ENCODE measurements around the gene TBL1X. TPM values are rescaled to one million over a fixed set of nuclear protein-coding genes. Genes with fewer than 3 reads are reported as not detected.

Gene TBL1X
- polyA plus RNA-seq, 1 donor (not counting 4 experiments of a cell fraction or from before 2014, with no cell fraction given) = 2.2 TPM

DNA sequence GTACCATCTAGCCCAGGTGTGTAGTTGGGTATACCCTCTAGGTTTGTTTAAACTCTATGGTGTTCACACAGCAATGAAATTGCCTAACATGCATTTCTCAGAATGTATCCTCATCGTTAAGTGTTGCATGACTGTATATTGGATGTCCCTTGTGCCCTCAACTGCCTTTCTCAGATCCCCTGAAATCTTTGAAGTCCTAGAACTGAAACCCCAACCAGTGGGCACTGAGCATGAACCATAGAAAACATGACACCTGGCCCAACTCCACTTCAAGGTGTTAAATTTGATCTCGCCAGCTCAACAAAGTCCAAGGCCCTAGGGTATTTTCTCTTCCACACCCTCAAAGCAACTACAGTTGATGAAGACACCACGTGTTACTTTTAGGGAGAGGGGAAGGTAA lies 265.2 kb downstream of the TBL1X start:
- Histone ChIP-seq H4K20me1 (ENCODE audit: control insufficient read depth, extremely low read depth, insufficient read depth, low read length) (no peaks in the 10 kb centered on the region), H3K27ac (ENCODE audit: control insufficient read depth, insufficient read depth, low read length) (no peak overlapping the region), H3K27me3 (ENCODE audit: control insufficient read depth, extremely low read depth, insufficient read depth, low read length) (no peaks in the 10 kb centered on the region), H3K9ac (ENCODE audit: control insufficient read depth, extremely low read depth, insufficient read depth, low read length) (no peak overlapping the region), H3K79me2 (ENCODE audit: control insufficient read depth, insufficient read depth, low read length) (no peaks in the 10 kb centered on the region), H3K4me3 (ENCODE audit: control insufficient read depth in 2 of 3, extremely low read depth in 1 of 3, insufficient read depth in 2 of 3, low read depth in 1 of 3, low read length in 3 of 3) (no peak overlapping the region), H3K36me3 (ENCODE audit: control insufficient read depth in 2 of 2, extremely low read depth in 1 of 2, insufficient read depth in 2 of 2, low read length in 2 of 2) (no peaks in the 10 kb centered on the region), H3K9me3 (ENCODE audit: control insufficient read depth, low read depth, low read length) (peaks cover 3% of the 10 kb centered on the region), H3K9me1 (ENCODE audit: control insufficient read depth, extremely low read depth, insufficient read depth, low read length) (no peaks in the 10 kb centered on the region), H3K4me1 (ENCODE audit: control insufficient read depth, extremely low read depth, insufficient read depth, low read length) (no peaks in the 10 kb centered on the region), H3K4me2 (ENCODE audit: control insufficient read depth, extremely low read depth, insufficient read depth, low read depth, low read length) (no peak overlapping the region), H2AFZ (ENCODE audit: control insufficient read depth, low read length) (no peak overlapping the region)
- dilution Hi-C loops (cut with MboI; ENCODE audit: extremely low pct_ligation_motif_present, low sequenced_read_pairs) = no loop called here
- DNase-seq (ENCODE audit: low read depth, low spot score) = no peak
- no peak for FAIRE-seq
- no peak for TF ChIP-seq EZH2 (IDR thresholded peaks at IDR 0.05; ENCODE audit: low read length)
- TF ChIP-seq, protein P1, sequence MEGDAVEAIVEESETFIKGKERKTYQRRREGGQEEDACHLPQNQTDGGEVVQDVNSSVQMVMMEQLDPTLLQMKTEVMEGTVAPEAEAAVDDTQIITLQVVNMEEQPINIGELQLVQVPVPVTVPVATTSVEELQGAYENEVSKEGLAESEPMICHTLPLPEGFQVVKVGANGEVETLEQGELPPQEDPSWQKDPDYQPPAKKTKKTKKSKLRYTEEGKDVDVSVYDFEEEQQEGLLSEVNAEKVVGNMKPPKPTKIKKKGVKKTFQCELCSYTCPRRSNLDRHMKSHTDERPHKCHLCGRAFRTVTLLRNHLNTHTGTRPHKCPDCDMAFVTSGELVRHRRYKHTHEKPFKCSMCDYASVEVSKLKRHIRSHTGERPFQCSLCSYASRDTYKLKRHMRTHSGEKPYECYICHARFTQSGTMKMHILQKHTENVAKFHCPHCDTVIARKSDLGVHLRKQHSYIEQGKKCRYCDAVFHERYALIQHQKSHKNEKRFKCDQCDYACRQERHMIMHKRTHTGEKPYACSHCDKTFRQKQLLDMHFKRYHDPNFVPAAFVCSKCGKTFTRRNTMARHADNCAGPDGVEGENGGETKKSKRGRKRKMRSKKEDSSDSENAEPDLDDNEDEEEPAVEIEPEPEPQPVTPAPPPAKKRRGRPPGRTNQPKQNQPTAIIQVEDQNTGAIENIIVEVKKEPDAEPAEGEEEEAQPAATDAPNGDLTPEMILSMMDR (optimal IDR thresholded peaks at IDR 0.05 in 1 of 3, IDR thresholded peaks at IDR 0.05 in 1 of 3, conservative IDR thresholded peaks at IDR 0.05 in 1 of 3; ENCODE audit: extremely low read depth in 1 of 3, insufficient read depth in 2 of 3, low read length in 3 of 3) = no peak

GRCh38 chrX:9730752-9731151 lies 265.9 kb downstream of the TBL1X start:
- TF ChIP-seq, protein P1 (optimal IDR thresholded peaks at IDR 0.05 in 1 of 3, IDR thresholded peaks at IDR 0.05 in 1 of 3, conservative IDR thresholded peaks at IDR 0.05 in 1 of 3; ENCODE audit: extremely low read depth in 1 of 3, insufficient read depth in 2 of 3, low read length in 3 of 3) = no peak
- TF ChIP-seq EZH2 (IDR thresholded peaks at IDR 0.05; ENCODE audit: low read length) = no peak
- Histone ChIP-seq H2AFZ (ENCODE audit: control insufficient read depth, low read length) (no peak overlapping the region), H3K4me1 (ENCODE audit: control insufficient read depth, extremely low read depth, insufficient read depth, low read length) (no peaks in the 10 kb centered on the region), H3K9ac (ENCODE audit: control insufficient read depth, extremely low read depth, insufficient read depth, low read length) (no peak overlapping the region), H3K4me3 (ENCODE audit: control insufficient read depth in 2 of 3, extremely low read depth in 1 of 3, insufficient read depth in 2 of 3, low read depth in 1 of 3, low read length in 3 of 3) (no peak overlapping the region), H3K27ac (ENCODE audit: control insufficient read depth, insufficient read depth, low read length) (no peak overlapping the region), H3K27me3 (ENCODE audit: control insufficient read depth, extremely low read depth, insufficient read depth, low read length) (no peaks in the 10 kb centered on the region), H3K9me3 (ENCODE audit: control insufficient read depth, low read depth, low read length) (peaks cover 3% of the 10 kb centered on the region), H4K20me1 (ENCODE audit: control insufficient read depth, extremely low read depth, insufficient read depth, low read length) (no peaks in the 10 kb centered on the region), H3K4me2 (ENCODE audit: control insufficient read depth, extremely low read depth, insufficient read depth, low read depth, low read length) (no peak overlapping the region), H3K79me2 (ENCODE audit: control insufficient read depth, insufficient read depth, low read length) (no peaks in the 10 kb centered on the region), H3K36me3 (ENCODE audit: control insufficient read depth in 2 of 2, extremely low read depth in 1 of 2, insufficient read depth in 2 of 2, low read length in 2 of 2) (no peaks in the 10 kb centered on the region), H3K9me1 (ENCODE audit: control insufficient read depth, extremely low read depth, insufficient read depth, low read length) (no peaks in the 10 kb centered on the region)
- DNase-seq (ENCODE audit: low read depth, low spot score) (no peak), FAIRE-seq (no peak)
- dilution Hi-C loops (cut with MboI; ENCODE audit: extremely low pct_ligation_motif_present, low sequenced_read_pairs) = no loop called here

Data from keratinocyte (primary cell).